Stimulated activated CD4-positive, alpha-beta T cell treated with anti-CD3 and anti-CD28 coated beads, Interleukin-4, amount 100 ng/mL, for 24 hours (primary cell): ENCODE measurements around the gene DCP1A.
"Not testable (repeated sequence)": the region's sequence is repeated elsewhere in the genome, so short reads cannot be mapped to it uniquely, and the experiment has no call there.

ENCODE experiments used
- DNase-seq: peaks from one replicate; pipeline ENCODE4 v3.0.0-alpha.2; 2020

DCP1A gene

DNA sequence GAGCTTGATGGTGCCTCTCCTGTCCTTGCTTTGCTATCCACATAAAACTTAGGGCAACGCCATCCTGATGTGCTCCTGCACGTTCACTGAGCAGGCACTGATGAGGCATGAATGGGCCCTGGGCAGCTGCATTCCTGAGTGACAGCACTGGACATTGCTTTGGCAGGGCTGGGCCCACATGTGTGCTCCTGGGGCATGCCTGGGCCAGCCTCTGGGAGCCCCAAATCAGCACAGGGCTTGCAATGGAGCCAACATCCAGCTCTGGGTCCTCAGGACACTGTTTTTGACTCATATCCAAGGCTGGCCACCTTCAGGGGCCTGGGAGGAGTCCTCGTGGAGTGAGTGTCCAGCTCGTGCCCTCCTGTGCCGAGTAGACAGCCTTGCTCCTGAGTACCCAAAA, 85.6 kb downstream of the DCP1A start:
- no peak for DNase-seq

- DNase-seq, result no peak
Observed at GRCh38 chr3:53260286-53260785, 87.0 kb downstream of the DCP1A start.

- DNase-seq, result no peak
Observed at GRCh38 chr3:53259427-53260259, 87.7 kb downstream of the DCP1A start.

GRCh38 chr3:53258600-53259426, 88.5 kb downstream of the DCP1A start:
- DNase-seq, result no peak

- DNase-seq, result no peak
Observed at GRCh38 chr3:53257465-53257864, 89.9 kb downstream of the DCP1A start.

DNA sequence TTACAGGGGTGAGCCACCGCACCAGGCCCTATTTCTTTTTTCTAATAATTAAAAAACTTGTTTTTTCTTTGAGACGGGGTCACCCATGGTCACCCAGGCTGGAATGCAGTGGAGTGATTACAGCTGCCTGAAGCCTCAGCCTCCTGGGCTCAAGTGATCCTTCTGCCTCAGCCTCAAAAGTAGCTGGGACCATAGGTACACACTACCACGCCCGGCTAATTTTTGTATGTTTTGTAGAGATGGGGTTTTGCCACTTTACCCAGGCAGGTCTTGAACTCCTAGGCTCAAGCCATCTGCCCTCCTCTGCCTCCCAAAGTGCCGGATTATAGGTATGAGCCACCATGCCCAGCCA, 90.7 kb downstream of the DCP1A start:
- DNase-seq, result no peak

DNA sequence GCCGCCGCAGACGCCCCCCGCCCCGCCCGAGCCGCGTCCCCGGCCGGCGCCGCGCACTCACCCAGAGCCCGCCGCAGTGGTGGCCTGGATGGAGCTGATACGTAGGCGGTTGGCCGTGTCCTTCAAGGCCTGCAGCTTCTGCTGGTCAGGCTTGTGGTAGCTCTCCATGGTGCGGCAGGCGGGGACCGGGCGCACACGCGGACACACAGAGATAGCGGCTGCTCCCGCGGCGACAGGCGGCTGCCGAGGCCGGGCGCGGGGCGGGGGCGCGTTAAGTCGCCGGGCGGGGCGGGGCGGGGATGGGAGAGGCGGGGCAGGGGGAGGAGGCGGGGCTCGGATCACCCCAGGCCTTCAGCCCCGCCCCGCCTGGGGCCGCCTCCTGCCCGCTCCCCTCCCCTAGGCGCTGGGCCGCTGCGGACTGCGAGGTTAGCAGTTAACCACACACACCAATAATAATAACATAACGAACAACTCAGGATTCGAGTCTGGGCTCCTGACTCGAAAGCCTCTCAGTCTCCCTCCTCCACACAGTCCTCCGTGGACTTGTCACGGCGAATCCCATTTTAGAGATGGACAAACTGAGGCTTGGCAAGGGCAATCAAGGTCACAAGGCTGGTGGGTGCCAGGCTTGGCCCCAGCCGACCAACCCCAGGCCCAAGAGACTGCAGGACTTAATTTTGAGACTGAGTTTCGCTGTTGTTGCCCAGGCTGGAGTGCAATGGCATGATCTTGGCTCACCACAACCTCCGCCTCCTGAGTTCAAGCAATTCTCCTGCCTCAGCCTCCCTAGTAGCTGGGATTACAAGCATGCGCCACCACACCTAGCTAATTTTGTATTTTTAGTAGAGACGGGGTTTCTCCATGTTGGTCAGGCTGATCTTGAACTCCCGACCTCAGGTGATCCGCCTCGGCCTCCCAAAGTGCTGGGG, 91.3 kb downstream of the DCP1A start, which contains the start of gene TKT:
Gene TKT (minus strand): TSS at position 248 of the 929 bp plus-strand sequence. CDS start 80 bp downstream, at position 168.
- peak; percentile 80 for DNase-seq

GRCh38 chr3:53255423-53255774, 91.9 kb downstream of the DCP1A start:
- peak; percentile 39 for DNase-seq

DNA sequence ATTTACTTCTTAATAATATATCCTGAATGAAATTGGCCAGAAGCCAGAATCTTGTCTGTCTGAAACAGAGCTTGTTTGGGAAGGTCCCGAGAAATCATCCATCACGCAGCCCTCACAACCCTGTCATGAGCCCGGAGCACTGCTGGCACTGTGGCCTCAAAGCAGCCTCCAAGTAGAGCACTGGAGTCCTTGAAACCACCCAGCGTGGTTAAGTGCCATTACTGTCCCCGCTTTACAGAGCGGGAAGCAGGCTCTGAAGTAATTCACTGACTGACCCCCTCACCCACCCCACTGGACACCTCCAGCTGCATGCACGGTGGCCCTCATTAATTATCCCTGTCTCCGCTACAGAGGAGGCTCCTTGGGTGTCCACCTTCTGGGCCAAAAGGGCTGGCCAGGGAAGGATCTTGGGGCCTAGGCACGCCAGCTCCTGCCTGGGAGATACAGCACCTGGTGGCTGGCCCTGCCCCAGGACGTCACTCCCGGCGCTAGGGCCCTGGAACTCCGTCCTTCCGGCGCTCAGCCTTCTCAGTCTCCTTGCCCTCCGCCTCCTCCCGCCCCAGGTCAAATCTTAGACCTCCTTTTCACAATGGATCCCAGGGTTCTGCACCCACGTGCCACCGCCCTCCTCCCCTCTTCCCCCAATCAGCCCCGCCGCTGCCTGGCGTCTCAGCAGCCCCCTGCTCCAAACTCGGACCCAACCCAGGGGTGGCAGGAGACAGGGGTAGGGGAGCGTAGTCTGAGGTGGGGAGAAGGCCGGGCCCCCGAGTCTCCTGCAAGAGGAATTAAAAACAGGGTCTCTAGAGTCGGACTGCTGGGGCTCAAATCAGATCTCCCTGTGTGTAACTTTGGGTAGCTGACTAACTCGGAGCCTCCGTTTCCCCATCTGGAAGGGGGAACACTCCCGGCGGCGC, 92.6 kb downstream of the DCP1A start:
- DNase-seq, result peak; percentile 56

- no peak for DNase-seq
Observed at GRCh38 chr3:53253707-53254508, 93.4 kb downstream of the DCP1A start.

DNA sequence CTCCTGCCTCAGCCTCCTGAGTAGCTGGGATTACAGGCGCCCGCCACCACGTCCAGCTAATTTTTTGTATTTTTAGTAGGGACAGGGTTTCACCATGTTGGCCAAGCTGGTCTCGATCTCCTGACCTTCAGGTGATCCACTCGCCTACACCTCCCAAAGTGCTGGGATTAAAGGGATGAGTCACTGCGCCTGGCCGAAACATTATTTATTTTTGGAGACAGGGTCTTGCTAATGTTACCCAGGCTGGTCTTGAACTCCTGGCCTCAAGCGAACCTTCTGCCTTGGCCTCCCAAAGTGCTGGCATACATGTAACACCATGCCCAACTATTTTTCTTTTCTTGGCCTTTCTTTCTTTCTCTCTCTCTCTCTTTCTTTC, 94.4 kb downstream of the DCP1A start:
- DNase-seq, result not testable (repeated sequence)

DNA sequence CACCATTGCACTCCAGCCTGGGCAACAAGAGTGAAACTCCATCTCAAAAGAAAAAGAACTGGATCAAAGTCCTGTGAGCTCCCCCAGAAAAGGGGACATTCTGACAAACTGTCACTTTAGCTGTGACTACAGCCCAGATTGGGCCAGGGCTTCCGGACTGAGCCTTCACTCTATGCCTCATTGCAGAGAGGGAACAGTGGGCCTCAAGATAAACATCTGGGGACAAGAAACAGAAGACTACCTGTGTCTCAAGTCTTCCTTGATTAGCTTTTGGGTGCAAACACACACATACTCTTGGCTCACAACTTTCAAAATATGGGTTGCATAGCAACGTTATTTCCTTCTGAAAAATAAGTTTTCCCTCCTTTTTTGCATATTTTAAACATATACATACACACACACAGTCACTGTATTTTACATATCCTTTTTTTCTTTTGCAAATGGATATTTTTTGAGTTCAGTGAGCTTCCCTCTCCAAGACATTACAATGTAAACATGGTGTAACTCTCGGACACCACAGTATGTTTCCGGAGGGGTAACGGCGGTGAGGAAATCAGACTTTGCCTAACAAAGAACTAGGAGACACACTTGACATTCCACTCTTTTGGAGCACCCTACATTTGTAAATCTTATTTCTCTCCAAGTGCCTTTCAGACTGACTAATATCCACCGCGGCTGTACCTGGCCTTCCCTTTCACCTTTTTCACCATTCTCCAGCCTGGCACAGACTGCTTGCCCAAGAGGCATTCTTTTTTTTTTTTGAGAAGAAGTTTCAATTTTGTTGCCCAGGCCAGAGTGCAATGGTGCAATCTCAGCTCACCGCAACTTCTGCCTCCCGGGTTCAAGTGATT, 95.0 kb downstream of the DCP1A start:
- no peak for DNase-seq

GRCh38 chr3:53250881-53251605, 96.3 kb downstream of the DCP1A start:
- DNase-seq, result no peak

DNA sequence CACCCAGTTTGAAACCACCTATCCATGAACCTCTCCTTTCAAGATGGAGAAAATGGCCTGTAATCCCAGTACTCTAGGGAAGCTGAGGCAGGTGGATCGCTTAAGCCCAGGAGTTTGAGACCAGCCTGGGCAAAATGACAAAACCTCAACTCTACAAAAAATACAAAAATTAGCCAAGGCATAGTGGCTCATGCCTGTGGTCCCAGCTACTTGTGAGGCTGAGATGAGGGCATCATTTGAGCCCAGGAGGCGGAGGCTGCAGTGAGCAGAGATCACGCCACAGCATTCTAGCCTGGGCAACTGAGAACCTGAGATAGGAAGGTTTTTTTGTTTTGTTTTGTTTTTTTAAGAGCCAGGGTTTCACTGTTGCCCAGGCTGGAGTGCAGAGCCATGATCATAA, 96.9 kb downstream of the DCP1A start:
- no peak for DNase-seq

DNA sequence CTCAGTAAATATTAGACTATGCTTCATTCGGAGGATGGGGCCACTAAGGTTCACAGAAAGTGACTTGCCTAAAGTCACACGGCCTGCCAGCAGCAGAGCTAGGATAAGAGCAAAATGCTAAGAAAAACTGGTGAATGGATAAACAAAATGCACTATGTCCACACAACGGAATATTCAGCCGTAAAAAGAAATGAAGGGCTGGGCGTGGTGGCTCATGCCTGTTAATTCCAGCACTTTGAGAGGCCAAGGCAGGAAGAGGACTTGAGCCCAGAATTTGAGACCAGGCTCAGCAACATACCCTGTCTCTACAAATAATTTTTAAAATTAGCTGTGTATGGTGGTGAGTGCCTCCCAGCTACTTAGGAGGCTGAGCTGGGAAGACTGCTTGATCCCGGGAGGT, 99.2 kb downstream of the DCP1A start:
- DNase-seq, result no peak

DNA sequence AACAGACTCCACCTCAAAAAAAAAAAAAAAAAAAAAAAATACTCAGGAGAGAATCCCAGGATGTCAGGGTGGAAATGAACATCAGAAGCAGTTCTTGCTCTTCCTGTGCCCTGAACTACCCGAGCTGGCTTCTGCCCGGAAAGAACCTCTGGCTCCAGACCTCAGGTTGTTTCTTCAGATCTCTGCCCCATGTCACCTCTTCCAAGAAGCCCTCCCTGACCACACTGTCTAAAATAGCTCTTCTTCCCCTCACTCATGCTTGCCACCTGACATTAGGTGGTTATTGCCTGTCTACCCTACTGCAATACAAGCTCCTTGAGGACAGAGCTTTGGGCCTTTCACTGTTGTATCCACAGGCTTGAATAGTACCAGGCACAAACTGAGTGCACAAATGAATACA, 99.7 kb downstream of the DCP1A start:
- DNase-seq, result no peak

DNA sequence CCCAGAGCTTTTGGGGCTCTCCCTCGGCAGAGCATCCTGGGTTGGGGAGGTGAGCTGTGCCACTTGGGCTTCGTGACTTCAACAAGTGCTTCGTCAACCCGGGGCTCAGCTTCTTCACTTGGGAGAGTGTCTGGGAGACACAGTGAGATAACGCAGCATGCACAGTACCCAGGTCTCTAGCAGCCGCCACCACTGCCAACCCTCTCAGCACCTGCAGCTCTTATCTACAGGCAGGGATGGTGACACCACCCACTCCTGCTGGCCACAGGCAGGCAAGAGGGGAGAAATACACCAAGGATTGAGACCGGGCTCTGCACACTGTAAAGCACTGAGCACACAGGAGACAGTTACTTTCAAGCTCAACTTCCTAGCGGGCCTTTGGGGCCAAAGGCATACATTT, 103.1 kb downstream of the DCP1A start:
- DNase-seq, result no peak

- DNase-seq, result no peak
Observed at GRCh38 chr3:53243785-53244184, 103.6 kb downstream of the DCP1A start.

GRCh38 chr3:53243165-53243564, 104.2 kb downstream of the DCP1A start:
- no peak for DNase-seq
